TTC549 (cell line): Measurements from ENCODE around the gene SAP30BP.

ENCODE experiments used
- FAIRE-seq: peaks from 2 replicates; lab custom pipeline; 2012; peaks lifted over from hg19 to GRCh38; lab: Jason Lieb, UNC

Gene SAP30BP

GRCh38 chr17:75740631-75741077 lies 73.5 kb downstream of the SAP30BP start:
- FAIRE-seq = no peak

- no peak for FAIRE-seq
Observed at GRCh38 chr17:75742337-75742736, 75.2 kb downstream of the SAP30BP start.

GRCh38 chr17:75743625-75744206 lies 76.6 kb downstream of the SAP30BP start:
- FAIRE-seq = no peak

- FAIRE-seq = no peak
Observed at GRCh38 chr17:75748706-75749105, 81.6 kb downstream of the SAP30BP start.

GRCh38 chr17:75749545-75750389 lies 82.6 kb downstream of the SAP30BP start:
- no peak for FAIRE-seq

GRCh38 chr17:75750661-75751423 lies 83.7 kb downstream of the SAP30BP start:
- no peak for FAIRE-seq

- no peak for FAIRE-seq
Observed at GRCh38 chr17:75751676-75752404, 84.7 kb downstream of the SAP30BP start.

GRCh38 chr17:75752405-75752709 lies 85.2 kb downstream of the SAP30BP start:
- no peak for FAIRE-seq

- FAIRE-seq = no peak
Observed at GRCh38 chr17:75752802-75753513, 85.8 kb downstream of the SAP30BP start.

GRCh38 chr17:75753514-75754377 lies 86.6 kb downstream of the SAP30BP start:
- no peak for FAIRE-seq

- FAIRE-seq = no peak
Observed at GRCh38 chr17:75754378-75755204, 87.5 kb downstream of the SAP30BP start.

- no peak for FAIRE-seq
Observed at GRCh38 chr17:75755205-75755901, 88.2 kb downstream of the SAP30BP start.

GRCh38 chr17:75755990-75756389 lies 88.9 kb downstream of the SAP30BP start:
- FAIRE-seq = no peak

- no peak for FAIRE-seq
Observed at GRCh38 chr17:75756451-75757085, 89.4 kb downstream of the SAP30BP start.

- FAIRE-seq = no peak
Observed at GRCh38 chr17:75757086-75757681, 90.0 kb downstream of the SAP30BP start.
